ENCODE measurements around the gene F5.
A peak's percentile ranks its signal among the peaks of the same experiment; 100 is the strongest.

Gene F5

DNA sequence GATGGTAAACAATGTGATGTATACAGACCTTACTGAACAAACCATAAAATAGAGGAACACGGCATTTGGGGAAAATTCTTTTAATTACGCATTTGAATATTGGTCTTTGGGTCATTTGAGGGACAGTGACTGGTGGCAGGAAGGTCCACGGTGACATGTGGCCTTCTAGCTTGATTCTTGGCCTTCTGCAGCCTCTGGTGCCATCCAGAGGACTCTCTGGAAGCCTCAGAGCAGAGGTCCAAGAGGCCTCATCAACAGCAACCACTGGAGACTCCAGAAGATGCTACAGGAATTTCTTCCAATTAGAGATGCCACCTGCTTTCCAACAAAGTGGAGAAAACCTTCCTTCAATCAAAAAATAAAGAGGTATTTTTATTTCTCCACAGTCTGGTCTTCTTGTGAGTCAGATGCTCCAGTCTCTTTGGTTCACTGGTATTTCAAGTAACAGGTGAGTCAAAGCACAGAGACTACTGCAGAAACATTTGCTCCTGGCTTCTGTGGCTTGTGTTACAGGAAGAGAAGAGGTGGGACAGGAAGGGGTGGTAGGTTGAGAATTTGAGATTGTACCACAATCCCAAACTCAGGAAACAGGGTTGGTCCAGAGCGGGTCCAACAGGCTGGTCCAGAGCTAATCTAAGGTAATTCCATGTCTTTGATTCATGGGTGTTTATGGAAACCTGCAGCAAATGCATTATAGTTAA is 2.7 kb upstream of the F5 start:
- FAIRE-seq (no peak), DNase-seq (ENCODE audit: low spot score) (no peak)

GRCh38 chr1:169588112-169588511 is 1.8 kb upstream of the F5 start:
- no peak for DNase-seq (ENCODE audit: low spot score)
- no peak for FAIRE-seq

- no peak for FAIRE-seq
- DNase-seq (ENCODE audit: low spot score) = no peak
These were observed 250 bp downstream of the F5 start for GRCh38 chr1:169586067-169586394.

- FAIRE-seq = no peak
- DNase-seq (ENCODE audit: low spot score) = no peak
These were observed 1.1 kb downstream of the F5 start for GRCh38 chr1:169585181-169585580.

DNA sequence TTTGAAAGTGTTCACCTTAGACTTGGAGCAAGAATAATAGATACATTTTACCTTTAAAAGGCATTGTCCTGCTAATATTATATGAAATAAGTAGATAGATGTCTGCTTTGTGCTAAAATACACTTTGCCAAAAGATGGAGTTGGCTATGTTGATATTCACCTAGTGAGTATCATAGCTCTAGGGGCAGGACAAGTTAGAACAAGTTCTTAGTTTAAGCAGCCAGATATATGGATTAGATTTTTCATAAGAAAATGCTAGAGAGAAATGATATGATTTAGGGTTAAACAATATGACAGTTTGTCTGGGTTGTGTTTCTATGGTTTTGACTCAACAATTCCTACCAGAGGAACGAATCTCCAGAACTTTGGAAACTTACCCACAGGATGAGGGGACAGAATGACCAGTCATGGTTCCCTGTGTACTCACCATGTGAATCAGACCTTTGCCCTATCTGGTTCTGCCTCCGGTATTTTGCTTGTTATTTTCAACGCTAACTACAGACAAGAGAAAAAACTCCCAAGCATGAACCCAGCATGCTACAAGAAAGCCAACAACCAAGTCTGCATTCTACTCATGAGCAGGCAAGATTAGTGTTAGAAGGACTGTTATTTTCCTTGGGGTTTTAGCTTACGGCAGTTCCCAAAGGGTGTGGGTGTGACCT is 1.7 kb downstream of the F5 start:
- FAIRE-seq (no peak), DNase-seq (ENCODE audit: low spot score) (no peak)

DNA sequence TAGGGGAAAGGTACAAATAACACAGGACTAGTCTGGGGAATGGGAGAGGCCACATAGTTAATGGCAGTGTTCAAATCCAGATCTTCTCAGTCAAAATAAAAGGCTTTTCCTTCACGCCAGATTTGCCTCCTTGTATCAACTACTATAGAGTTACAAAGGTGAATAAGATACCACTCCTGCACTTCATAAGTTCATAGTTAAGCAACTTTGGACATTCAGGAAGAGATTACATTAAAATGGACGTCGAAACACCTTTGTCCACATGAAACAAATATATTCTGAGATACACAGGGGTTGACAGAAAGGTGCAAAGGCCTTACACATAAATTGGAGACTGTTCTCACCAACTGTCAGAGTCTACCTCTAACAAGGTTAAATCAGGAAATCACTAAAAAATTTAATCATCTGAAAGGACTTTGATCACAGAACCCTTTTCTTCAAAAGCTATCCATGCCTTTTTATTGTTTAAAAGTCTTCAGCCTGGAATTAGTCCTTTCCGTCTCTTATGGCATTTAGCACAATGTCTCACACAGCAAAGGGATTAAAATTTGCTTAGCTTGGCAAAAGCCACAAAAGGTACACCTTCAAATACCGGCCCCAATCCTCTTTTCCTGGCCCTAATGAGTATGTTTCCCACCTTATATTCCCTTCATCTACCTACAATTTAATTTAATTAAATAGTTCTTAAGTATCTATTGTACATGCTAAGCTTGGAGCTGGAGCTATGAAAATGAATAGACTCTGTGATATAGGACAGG is 8.1 kb downstream of the F5 start:
- FAIRE-seq (no peak), DNase-seq (ENCODE audit: low spot score) (no peak)

GRCh38 chr1:169576935-169577331 is 9.3 kb downstream of the F5 start:
- FAIRE-seq (no peak), DNase-seq (ENCODE audit: low spot score) (no peak)

- FAIRE-seq = no peak
- no peak for DNase-seq (ENCODE audit: low spot score)
These were observed 9.9 kb downstream of the F5 start for GRCh38 chr1:169576241-169576934.

DNA sequence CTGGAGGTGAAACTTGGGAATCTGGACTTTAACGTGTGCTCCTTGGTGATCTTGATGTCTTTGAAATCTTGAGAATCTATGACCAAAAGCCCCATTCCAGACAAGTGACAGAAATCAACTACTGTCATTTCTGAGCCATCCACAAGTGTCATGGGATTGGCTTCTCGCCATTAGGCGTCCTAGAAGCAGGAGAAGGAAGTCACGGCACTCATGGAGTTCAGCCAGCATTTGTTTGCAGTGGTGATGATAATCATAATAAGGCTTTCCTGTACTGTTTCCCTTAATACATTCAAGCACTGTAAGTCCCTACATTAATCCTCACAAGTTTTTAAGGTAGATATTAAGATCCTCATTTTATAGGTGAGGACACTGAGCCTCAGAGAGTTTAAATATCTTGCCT is 11.9 kb downstream of the F5 start:
- FAIRE-seq = no peak
- DNase-seq (ENCODE audit: low spot score) = no peak

GRCh38 chr1:169572187-169572586 is 14.1 kb downstream of the F5 start:
- DNase-seq (ENCODE audit: low spot score) (no peak), FAIRE-seq (no peak)

DNA sequence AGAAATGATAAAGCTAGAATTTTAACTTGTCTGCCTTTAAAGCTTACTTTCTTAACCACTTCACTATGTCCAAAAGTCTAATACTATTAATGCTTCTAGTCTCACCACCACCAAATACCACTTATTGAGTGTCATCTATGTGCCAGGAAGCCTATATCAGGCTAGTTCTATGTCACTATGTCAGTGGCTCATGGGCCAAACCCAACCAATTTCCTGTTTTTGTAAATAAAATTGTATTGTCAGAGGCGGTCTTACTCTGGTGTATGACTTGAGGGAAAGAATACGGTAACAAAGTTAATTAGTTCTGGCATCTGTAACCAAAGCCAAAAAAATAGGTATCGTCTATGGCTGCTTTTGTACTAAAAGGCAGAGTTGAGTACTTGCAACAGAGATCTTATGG is 14.8 kb downstream of the F5 start:
- FAIRE-seq (no peak), DNase-seq (ENCODE audit: low spot score) (no peak)

GRCh38 chr1:169570172-169570574 is 16.1 kb downstream of the F5 start:
- DNase-seq (ENCODE audit: low spot score) = no peak
- no peak for FAIRE-seq

GRCh38 chr1:169568497-169568896 is 17.8 kb downstream of the F5 start:
- DNase-seq (ENCODE audit: low spot score) (no peak), FAIRE-seq (no peak)

- no peak for DNase-seq (ENCODE audit: low spot score)
- FAIRE-seq = no peak
These were observed 20.7 kb downstream of the F5 start for GRCh38 chr1:169565335-169566271.

DNA sequence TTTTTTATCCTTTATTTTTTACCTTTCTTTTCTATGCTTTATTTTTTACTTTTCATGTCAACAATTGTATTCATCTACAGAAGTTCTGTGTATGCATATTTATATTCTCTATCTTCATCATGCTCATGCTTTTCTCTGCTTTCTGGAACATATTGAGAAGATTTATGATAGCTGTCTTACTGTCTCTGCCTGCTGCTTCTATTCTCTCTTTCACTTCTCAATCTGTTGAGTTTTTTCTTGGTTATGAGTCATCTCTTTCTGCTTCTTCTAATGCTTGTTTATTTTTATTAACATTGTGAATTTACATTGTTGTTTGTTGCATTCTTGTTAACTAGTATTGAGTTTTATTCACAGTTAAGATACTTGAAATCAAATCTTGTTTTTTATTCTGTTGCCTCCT is 22.6 kb downstream of the F5 start:
- no peak for DNase-seq (ENCODE audit: low spot score)
- no peak for FAIRE-seq

DNA sequence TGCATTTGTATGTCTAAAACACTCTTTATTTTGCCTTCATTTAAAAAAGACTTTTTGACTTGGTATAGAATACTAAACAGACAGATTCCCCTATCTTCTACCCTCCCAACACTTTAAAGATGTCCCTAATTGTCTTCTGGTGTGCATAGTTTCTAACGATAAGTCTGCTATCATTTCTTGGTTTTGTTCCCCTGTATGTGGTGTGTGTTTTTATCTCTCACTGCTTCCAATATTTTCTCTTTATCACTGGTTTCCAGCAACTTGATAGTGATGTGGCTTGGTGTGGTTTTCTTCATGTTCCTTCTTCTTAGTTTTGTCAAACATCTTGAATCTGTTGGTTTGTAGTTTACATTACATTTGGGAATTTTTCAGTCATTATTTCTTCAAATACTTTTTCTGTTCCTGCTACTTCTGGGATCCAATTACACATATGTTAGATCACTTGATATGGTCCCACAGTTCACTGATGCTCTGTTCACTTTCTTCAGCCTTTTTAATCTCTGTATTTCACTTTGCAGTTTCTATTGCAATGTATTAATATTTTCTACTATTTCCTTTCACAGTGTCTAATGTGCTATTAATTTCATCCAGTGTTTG is 23.2 kb downstream of the F5 start:
- FAIRE-seq = no peak
- no peak for DNase-seq (ENCODE audit: low spot score)

GRCh38 chr1:169561692-169562091 is 24.6 kb downstream of the F5 start:
- FAIRE-seq = no peak
- DNase-seq (ENCODE audit: low spot score) = no peak

GRCh38 chr1:169557131-169557530 is 29.1 kb downstream of the F5 start:
- no peak for DNase-seq (ENCODE audit: low spot score)
- no peak for FAIRE-seq

GRCh38 chr1:169550294-169550693 is 36.0 kb downstream of the F5 start:
- DNase-seq (ENCODE audit: low spot score) (peak; percentile 26), FAIRE-seq (no peak)

DNA sequence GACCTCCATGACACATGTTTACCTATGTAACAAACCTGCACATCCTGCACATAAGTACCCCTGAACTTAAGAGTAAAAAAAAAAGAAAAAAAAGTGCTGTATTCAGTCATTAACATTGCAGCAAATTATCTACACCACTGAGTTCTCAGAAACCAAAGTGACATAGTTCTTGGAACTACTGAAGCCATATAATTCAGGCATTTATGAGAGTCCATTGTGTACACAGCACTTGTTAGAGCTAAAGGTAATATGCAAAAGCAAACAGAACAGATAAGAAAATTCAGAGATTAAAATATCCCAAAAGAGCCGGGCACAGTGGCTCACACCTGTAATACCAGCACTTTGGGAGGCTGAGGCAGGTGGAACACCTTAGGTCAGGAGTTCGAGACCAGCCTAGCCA is 38.0 kb downstream of the F5 start:
- no peak for FAIRE-seq

More for the DNA sequence above, 38.0 kb downstream of the F5 start:
- no peak for DNase-seq (ENCODE audit: low spot score)

All from RCC 7860 (cell line).